ENCODE data around the gene CDH5. TPM values are rescaled to one million over a fixed set of nuclear protein-coding genes. Genes with fewer than 3 reads are reported as not detected.
"Not testable (repeated sequence)": the region's sequence is repeated elsewhere in the genome, so short reads cannot be mapped to it uniquely, and the experiment has no call there.

Gene CDH5
- total and polyA plus RNA-seq, 8 donors: 3.4 to 10.2 (median 5.4) TPM

DNA sequence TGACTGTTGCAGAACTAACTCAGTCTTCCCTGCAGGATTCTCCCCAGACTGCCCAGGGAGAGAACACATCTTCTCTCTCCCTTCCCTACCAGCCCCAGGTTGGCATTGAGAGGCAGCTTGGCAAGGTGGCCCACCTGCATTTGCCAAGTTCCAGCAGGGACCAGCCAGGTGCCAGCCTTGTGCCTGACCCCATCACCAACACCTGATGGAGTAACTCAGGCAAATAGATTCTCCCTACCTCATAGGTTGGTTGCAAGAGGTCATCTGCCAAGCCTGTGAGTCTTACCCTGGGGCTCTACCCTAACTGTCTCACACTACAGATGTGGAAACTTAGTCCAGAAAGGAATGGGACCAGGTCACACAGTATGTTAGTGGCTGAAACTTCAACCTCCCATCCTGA lies 81.0 kb downstream of the CDH5 start:
- no peak for DNase-seq
- Histone ChIP-seq H3K27me3 (no peaks in the 10 kb centered on the region), H3K9me3 (no peaks in the 10 kb centered on the region), H3K36me3 (no peaks in the 10 kb centered on the region), H3K4me3 (no peak overlapping the region), H3K27ac (no peak overlapping the region), H3K4me1 (no peaks in the 10 kb centered on the region)
- no peak for FAIRE-seq
- ATAC-seq: no peak
- TF ChIP-seq, protein P1, sequence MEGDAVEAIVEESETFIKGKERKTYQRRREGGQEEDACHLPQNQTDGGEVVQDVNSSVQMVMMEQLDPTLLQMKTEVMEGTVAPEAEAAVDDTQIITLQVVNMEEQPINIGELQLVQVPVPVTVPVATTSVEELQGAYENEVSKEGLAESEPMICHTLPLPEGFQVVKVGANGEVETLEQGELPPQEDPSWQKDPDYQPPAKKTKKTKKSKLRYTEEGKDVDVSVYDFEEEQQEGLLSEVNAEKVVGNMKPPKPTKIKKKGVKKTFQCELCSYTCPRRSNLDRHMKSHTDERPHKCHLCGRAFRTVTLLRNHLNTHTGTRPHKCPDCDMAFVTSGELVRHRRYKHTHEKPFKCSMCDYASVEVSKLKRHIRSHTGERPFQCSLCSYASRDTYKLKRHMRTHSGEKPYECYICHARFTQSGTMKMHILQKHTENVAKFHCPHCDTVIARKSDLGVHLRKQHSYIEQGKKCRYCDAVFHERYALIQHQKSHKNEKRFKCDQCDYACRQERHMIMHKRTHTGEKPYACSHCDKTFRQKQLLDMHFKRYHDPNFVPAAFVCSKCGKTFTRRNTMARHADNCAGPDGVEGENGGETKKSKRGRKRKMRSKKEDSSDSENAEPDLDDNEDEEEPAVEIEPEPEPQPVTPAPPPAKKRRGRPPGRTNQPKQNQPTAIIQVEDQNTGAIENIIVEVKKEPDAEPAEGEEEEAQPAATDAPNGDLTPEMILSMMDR (IDR thresholded peaks at IDR 0.05): no peak
- intact Hi-C loops (cut with DNase I): no loop called here

DNA sequence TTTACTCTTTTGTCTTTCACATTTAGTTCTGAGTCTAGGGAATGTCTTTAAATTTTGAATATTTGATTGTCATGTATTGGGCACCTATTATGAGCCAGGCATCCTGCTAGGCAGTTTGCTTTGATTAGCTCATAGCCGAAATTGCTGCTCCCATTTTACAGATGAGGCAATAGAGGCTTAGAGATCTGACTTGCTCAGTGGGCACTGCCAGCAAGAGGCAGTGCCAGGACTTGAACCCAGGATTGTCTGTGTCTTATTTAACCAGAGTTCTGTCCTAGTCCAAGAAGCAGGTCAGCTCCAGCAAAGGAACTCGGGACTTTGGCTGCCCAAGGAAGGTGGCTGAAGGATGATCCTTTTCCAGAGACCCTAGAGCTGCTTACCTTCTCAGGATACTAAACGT lies 85.1 kb downstream of the CDH5 start:
- no peak for DNase-seq
- TF ChIP-seq, protein P1 (IDR thresholded peaks at IDR 0.05): no peak
- intact Hi-C loops (cut with DNase I): no loop called here
- ATAC-seq: no peak
- Histone ChIP-seq H3K4me1 (no peaks in the 10 kb centered on the region), H3K4me3 (no peak overlapping the region), H3K36me3 (no peaks in the 10 kb centered on the region), H3K27ac (no peak overlapping the region), H3K27me3 (no peaks in the 10 kb centered on the region), H3K9me3 (no peaks in the 10 kb centered on the region)
- WGBS, 2 donors: 70 to 76% methylated on average over 3 of the region's 3 CpGs
- no peak for FAIRE-seq

GRCh38 chr16:66453230-66453629 lies 86.7 kb downstream of the CDH5 start:
- H3K36me3 ChIP-seq; H3K4me3 ChIP-seq; H3K27me3 ChIP-seq; intact Hi-C loops (cut with DNase I); H3K9me3 ChIP-seq; H3K27ac ChIP-seq; DNase-seq; FAIRE-seq; H3K4me1 ChIP-seq; ATAC-seq: not testable (repeated sequence)
- WGBS, 2 donors: 85 to 97% methylated on average over 1 of the region's 1 CpG

Other genes starting within 250 kb of the CDH5 start
- gene BEAN1, start 60.6 kb downstream of the CDH5 start, total RNA-seq: under 1 TPM in 1 of 6 donors, not detected in 5; 0.41 TPM
- gene BEAN1, start 60.6 kb downstream of the CDH5 start, polyA plus RNA-seq: under 1 TPM; 0.08 to 0.14 TPM
- gene TK2, start 183.4 kb downstream of the CDH5 start, total RNA-seq: 10 to 100 TPM; 16.7 to 22.9 (median 21.6) TPM
- 10 to 100 TPM; 13.9 to 17.4 TPM for gene TK2, start 183.4 kb downstream of the CDH5 start, polyA plus RNA-seq
- 10 to 100 TPM in 3 of 6 donors, 1 to 10 TPM in 3; 5.9 to 26.1 (median 8.3) TPM for gene CKLF, start 185.9 kb downstream of the CDH5 start, total RNA-seq
- gene CKLF, start 185.9 kb downstream of the CDH5 start, polyA plus RNA-seq: 10 to 100 TPM; 11.9 to 24.9 TPM
- 1 to 10 TPM in 3 of 6 donors, under 1 TPM in 3; 0.65 to 3.9 (median 1.5) TPM for gene CMTM1, start 199.7 kb downstream of the CDH5 start, total RNA-seq
- gene CMTM1, start 199.7 kb downstream of the CDH5 start, polyA plus RNA-seq: under 1 TPM; 0.28 to 0.46 TPM
- under 1 TPM in 1 of 6 donors, not detected in 5; 0.84 TPM for gene CMTM2, start 212.8 kb downstream of the CDH5 start, total RNA-seq
- gene CMTM2, start 212.8 kb downstream of the CDH5 start, polyA plus RNA-seq: under 1 TPM; 0.21 to 0.65 TPM
- 10 to 100 TPM in 1 of 6 donors, 1 to 10 TPM in 4, under 1 TPM in 1; 0.79 to 20.8 (median 2.6) TPM for gene CMTM3, start 238.0 kb downstream of the CDH5 start, total RNA-seq
- gene CMTM3, start 238.0 kb downstream of the CDH5 start, polyA plus RNA-seq: 1 to 10 TPM; 4.3 to 4.8 TPM